Measurements from ENCODE around the gene SLC35B4.

The SLC35B4 gene

GRCh38 chr7:134289423-134289822 lies 27.3 kb downstream of the SLC35B4 start:
- no peak for DNase-seq

GRCh38 chr7:134287916-134288659 lies 28.6 kb downstream of the SLC35B4 start:
- no peak for DNase-seq

GRCh38 chr7:134284952-134285351 lies 31.8 kb downstream of the SLC35B4 start:
- no peak for DNase-seq

GRCh38 chr7:134284011-134284410 lies 32.7 kb downstream of the SLC35B4 start:
- no peak for DNase-seq

GRCh38 chr7:134280508-134280907 lies 36.2 kb downstream of the SLC35B4 start:
- no peak for DNase-seq

GRCh38 chr7:134279898-134280297 lies 36.8 kb downstream of the SLC35B4 start:
- DNase-seq = no peak

- DNase-seq = no peak
Observed at GRCh38 chr7:134279336-134279735, 37.4 kb downstream of the SLC35B4 start.

GRCh38 chr7:134278502-134279153 lies 38.1 kb downstream of the SLC35B4 start:
- no peak for DNase-seq

- no peak for DNase-seq
Observed at GRCh38 chr7:134276951-134277350, 39.8 kb downstream of the SLC35B4 start.

- no peak for DNase-seq
Observed at GRCh38 chr7:134262322-134262721, 54.4 kb downstream of the SLC35B4 start.

GRCh38 chr7:134255814-134256213 lies 60.9 kb downstream of the SLC35B4 start:
- no peak for DNase-seq

GRCh38 chr7:134254311-134254710 lies 62.4 kb downstream of the SLC35B4 start:
- no peak for DNase-seq

- DNase-seq = no peak
Observed at GRCh38 chr7:134248196-134248595, 68.5 kb downstream of the SLC35B4 start.

- no peak for DNase-seq
Observed at GRCh38 chr7:134246761-134247160, 70.0 kb downstream of the SLC35B4 start.

GRCh38 chr7:134246347-134246746 lies 70.4 kb downstream of the SLC35B4 start:
- DNase-seq = no peak

- no peak for DNase-seq
Observed at GRCh38 chr7:134245253-134245652, 71.5 kb downstream of the SLC35B4 start.

Measured in stimulated activated CD4-positive, alpha-beta T cell treated with anti-CD3 and anti-CD28 coated beads, Interleukin-15, amount 100 ng/mL, for 24 hours (primary cell).